Measurements from ENCODE around the gene TAF1. TPM values are rescaled to one million over a fixed set of nuclear protein-coding genes. Genes with fewer than 3 reads are reported as not detected.

Gene TAF1, protein sequence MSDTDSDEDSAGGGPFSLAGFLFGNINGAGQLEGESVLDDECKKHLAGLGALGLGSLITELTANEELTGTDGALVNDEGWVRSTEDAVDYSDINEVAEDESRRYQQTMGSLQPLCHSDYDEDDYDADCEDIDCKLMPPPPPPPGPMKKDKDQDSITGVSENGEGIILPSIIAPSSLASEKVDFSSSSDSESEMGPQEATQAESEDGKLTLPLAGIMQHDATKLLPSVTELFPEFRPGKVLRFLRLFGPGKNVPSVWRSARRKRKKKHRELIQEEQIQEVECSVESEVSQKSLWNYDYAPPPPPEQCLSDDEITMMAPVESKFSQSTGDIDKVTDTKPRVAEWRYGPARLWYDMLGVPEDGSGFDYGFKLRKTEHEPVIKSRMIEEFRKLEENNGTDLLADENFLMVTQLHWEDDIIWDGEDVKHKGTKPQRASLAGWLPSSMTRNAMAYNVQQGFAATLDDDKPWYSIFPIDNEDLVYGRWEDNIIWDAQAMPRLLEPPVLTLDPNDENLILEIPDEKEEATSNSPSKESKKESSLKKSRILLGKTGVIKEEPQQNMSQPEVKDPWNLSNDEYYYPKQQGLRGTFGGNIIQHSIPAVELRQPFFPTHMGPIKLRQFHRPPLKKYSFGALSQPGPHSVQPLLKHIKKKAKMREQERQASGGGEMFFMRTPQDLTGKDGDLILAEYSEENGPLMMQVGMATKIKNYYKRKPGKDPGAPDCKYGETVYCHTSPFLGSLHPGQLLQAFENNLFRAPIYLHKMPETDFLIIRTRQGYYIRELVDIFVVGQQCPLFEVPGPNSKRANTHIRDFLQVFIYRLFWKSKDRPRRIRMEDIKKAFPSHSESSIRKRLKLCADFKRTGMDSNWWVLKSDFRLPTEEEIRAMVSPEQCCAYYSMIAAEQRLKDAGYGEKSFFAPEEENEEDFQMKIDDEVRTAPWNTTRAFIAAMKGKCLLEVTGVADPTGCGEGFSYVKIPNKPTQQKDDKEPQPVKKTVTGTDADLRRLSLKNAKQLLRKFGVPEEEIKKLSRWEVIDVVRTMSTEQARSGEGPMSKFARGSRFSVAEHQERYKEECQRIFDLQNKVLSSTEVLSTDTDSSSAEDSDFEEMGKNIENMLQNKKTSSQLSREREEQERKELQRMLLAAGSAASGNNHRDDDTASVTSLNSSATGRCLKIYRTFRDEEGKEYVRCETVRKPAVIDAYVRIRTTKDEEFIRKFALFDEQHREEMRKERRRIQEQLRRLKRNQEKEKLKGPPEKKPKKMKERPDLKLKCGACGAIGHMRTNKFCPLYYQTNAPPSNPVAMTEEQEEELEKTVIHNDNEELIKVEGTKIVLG (N-terminal part only)
- 238 and 587 TPM in 2 replicates for total RNA-seq (2011; cell fraction: chromatin; rRNA removed; ENCODE audit: low replicate concordance)
- total RNA-seq (2011; cell fraction: nucleolus; rRNA removed), result 86.4 and 133 TPM in 2 replicates
- 103 and 148 TPM in 2 replicates for total RNA-seq (2011; cell fraction: nucleoplasm; rRNA removed)
- total RNA-seq (2014; rRNA removed), result 44.6 and 47.7 TPM in 2 replicates
- 45.1 and 50.5 TPM in 2 replicates for total RNA-seq (2014; rRNA removed; fragmentation: Illumina TruSeq; extraction: Trizol)
- total RNA-seq (2015; rRNA removed; fragmentation: Illumina TruSeq; extraction: Trizol), result 38.1 and 39.2 TPM in 2 replicates
- 37.3 and 42.6 TPM in 2 replicates for total RNA-seq (2021)
- polyA plus RNA-seq (2011; rRNA removed), result 16.3 and 23.1 TPM in 2 replicates
- polyA plus RNA-seq (2011; cell fraction: cytosol; rRNA removed), result 8.1 and 12.9 TPM in 2 replicates
- 28.9 and 33.9 TPM in 2 replicates for polyA plus RNA-seq (2011; cell fraction: nucleus; rRNA removed)
- 29.4 and 33.9 TPM in 2 replicates for polyA plus RNA-seq (2012)
- 39.2 and 41.2 TPM in 2 replicates for polyA plus RNA-seq (2014; fragmentation: Illumina TruSeq; extraction: Trizol)
- polyA plus RNA-seq (2014; fragmentation: Nextera tagmentation; extraction: Ambion mirVana), result 10 to 100 TPM in 1 of 2 experiments, 1 to 10 TPM in 1; 6.4 to 10.5 TPM
- polyA plus RNA-seq (2014; rRNA removed), result 27.8 and 32.7 TPM in 2 replicates
- polyA minus RNA-seq (2011; rRNA and poly(A)+ RNA removed), result 87.5 and 93.1 TPM in 2 replicates
- polyA minus RNA-seq (2011; cell fraction: cytosol; rRNA and poly(A)+ RNA removed), result 27.6 and 30.1 TPM in 2 replicates
- polyA minus RNA-seq (2011; cell fraction: nucleus; rRNA and poly(A)+ RNA removed), result 34.9 and 73.1 TPM in 2 replicates
- Bru-seq, nascent RNA, result percentile 81 among the genes with signal in this experiment
- BruChase-seq, experiment 1, labeled RNA remaining after a 2-hour chase, result percentile 90 among the genes with signal in this experiment
- percentile 93 among the genes with signal in this experiment for BruChase-seq, experiment 2, labeled RNA remaining after a 6-hour chase
- long read RNA-seq, experiment 1, full-length matches to known transcripts, result 1 of 27 reads
- long read RNA-seq, experiment 1, partial matches to known transcripts, result 7 of 27 reads
- long read RNA-seq, experiment 1, other reads (novel, unspliced or antisense), result 19 of 27 reads
- long read RNA-seq, experiment 2, full-length matches to known transcripts, result 2 of 25 reads
- long read RNA-seq, experiment 2, partial matches to known transcripts, result 18 of 25 reads
- long read RNA-seq, experiment 2, other reads (novel, unspliced or antisense), result 5 of 25 reads
- long read RNA-seq, experiment 3, partial matches to known transcripts, result 3 of 8 reads
- long read RNA-seq, experiment 3, other reads (novel, unspliced or antisense), result 5 of 8 reads

DNA sequence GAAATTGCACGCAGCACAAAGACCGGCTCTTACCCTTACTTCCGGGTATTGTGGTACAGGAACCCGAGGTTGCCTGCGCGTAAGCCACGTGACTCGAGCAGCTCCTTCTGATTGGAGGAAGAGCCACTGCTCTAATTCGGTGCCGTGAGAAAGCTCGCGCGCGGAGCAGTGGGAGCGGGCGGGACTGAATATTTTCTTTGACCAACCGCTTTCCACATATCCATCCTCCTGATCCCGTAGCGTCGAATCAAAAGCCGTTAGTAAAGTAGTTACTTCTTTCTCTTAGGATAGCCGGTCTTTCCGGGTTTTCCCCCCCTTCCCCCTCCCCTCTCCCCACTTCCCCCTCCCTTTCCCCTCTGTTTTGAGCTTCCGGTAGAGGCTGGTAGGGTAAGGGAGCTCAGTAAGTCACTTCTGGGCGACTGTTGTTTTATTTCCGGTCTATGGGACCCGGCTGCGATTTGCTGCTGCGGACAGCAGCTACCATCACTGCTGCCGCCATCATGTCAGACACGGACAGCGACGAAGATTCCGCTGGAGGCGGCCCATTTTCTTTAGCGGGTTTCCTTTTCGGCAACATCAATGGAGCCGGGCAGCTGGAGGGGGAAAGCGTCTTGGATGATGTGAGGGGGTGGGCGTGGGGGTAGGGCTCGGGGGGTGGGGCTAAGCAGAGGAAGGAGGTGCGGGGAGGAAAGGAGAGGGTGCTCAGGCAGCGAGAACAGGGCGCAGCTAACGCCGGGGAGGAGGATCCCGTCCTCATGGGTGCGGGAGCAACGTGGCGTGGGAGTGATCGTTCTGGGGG lies at the start of gene TAF1:
TSS of gene TAF1 (plus strand) at position 483 of the 799 bp plus-strand sequence. CDS start at position 501, 18 bp downstream.
- peak within 1 kb of the TSS; percentile 94 for H3K4me2 ChIP-seq (ENCODE audit: insufficient read depth, low read length)
- ChIA-PET CTCF (ENCODE audit: low intra/inter-chr PET ratio) (no interaction called here), POLR2A (interaction anchor here (0.6 to 1.8 kb wide), 11 partner anchors 8 to 532 kb away, joined by 3 to 6 read pairs (median 4); partner anchors contain the start of genes NONO and OGT)
- FAIRE-seq (peak; percentile 98), ATAC-seq (peak; percentile 91), DNase-seq (ENCODE audit: extremely low read depth in 1 of 4, low spot score in 3 of 4) (peak; percentile 92 to 97 (median 94))
- H3K27me3 ChIP-seq (ENCODE audit: control insufficient read depth in 2 of 2, insufficient read depth in 2 of 2, low read length in 2 of 2), result no peaks in the 10 kb centered on the region
- H3K27ac ChIP-seq (ENCODE audit: extremely low read depth, low read depth, low read length), result peak within 1 kb of the TSS; percentile 99
- in situ Hi-C loops (cut with MboI) (loop anchor here (10.0 kb wide), 1 partner anchor 371 kb away; no protein-coding TSS in a partner anchor), intact Hi-C loops (cut with micrococcal nuclease) (loop anchor here (5.0 to 10.0 kb wide), 2 partner anchors 84 to 371 kb away; partner anchors contain the start of gene NONO)
- peaks cover 30% of the 10 kb centered on the region for H3K36me3 ChIP-seq (ENCODE audit: control insufficient read depth, insufficient read depth, low read length)
- peak within 1 kb of the TSS; percentile 61 for H2AFZ ChIP-seq (ENCODE audit: low read depth, low read length)
- H3K9ac ChIP-seq (ENCODE audit: insufficient read depth in 1 of 2, low read depth in 2 of 2, low read length in 2 of 2), result peak within 1 kb of the TSS; percentile 99 to 100
- H3K9me3 ChIP-seq (replicated peaks; ENCODE audit: control insufficient read depth, insufficient read depth, low read depth, low read length), result no peaks in the 10 kb centered on the region
- peaks cover 11 to 12% of the 10 kb centered on the region in 2 experiments; a peak in 4 of 5 replicates for H3K4me1 ChIP-seq (replicated peaks in 1 of 2; ENCODE audit: control insufficient read depth in 2 of 2, insufficient read depth in 2 of 2, low read length in 2 of 2)
- peak within 1 kb of the TSS; percentile 83 for H3K4me3 ChIP-seq
- H3K9me1 ChIP-seq (ENCODE audit: control insufficient read depth, insufficient read depth, low read length), result no peaks in the 10 kb centered on the region
- H4K20me1 ChIP-seq (replicated peaks; ENCODE audit: control insufficient read depth, insufficient read depth, low read length), result 0 out of 2 replicates have a peak, but pooled peaks cover 5% of the 10 kb centered on the region
- H3K79me2 ChIP-seq (ENCODE audit: control insufficient read depth, insufficient read depth, low read length), result peaks cover 43% of the 10 kb centered on the region
- no TSS peak for BruUV-seq (replicated peaks)
- under 1% methylated on average over 35 of the region's 51 CpGs for WGBS (ENCODE audit: insufficient coverage, low coverage, missing lambda C conversion rate)
- peak; percentile 53; the same call in 1 of the 2 replicates for TF ChIP-seq MBD2 (IDR thresholded peaks at IDR 0.05; ENCODE audit: borderline replicate concordance, low read depth)
- no peak for TF ChIP-seq SMARCA5 (IDR thresholded peaks at IDR 0.05)
- TF ChIP-seq RCOR1 (IDR thresholded peaks at IDR 0.05; ENCODE audit: borderline replicate concordance in 1 of 2, low read depth in 2 of 2, low read length in 2 of 2), result no peak
- TF ChIP-seq ZNF717 (CRISPR knock-in tag; IDR thresholded peaks at IDR 0.05), result no peak
- no peak; a peak in 1 of 4 replicates for TF ChIP-seq MAZ (CRISPR knock-in tag; conservative IDR thresholded peaks at IDR 0.05 in 1 of 2, IDR thresholded peaks at IDR 0.05 in 1 of 2)
- peak; percentile 97 for TF ChIP-seq GABPA (tag; conservative IDR thresholded peaks at IDR 0.05; ENCODE audit: low read depth)
- peak; percentile 71; the same call in 1 of the 2 replicates for TF ChIP-seq MTA3 (IDR thresholded peaks at IDR 0.05; ENCODE audit: borderline replicate concordance)
- no peak for TF ChIP-seq ZKSCAN1 (IDR thresholded peaks at IDR 0.05; ENCODE audit: low read depth, low read length)
- TF ChIP-seq EP400 (IDR thresholded peaks at IDR 0.05), result peak; percentile 93
- 0 out of 2 replicates have a peak, but pooled peaks have one; percentile 61 for TF ChIP-seq L3MBTL2 (IDR thresholded peaks at IDR 0.05)
- TF ChIP-seq HDAC3 (IDR thresholded peaks at IDR 0.05; ENCODE audit: borderline replicate concordance, partially characterized antibody), result no peak
- no peak for TF ChIP-seq HMG20B (CRISPR knock-in tag; IDR thresholded peaks at IDR 0.05)

Measured in K562 (cell line).